MM.1S (cell line): ENCODE data around the gene RREB1.

Experiments
- DNase-seq: peaks from one replicate; pipeline ENCODE4 v3.0.0-alpha.2; 2015
- H2AFZ ChIP-seq: fragments of 300-600 bp; sonication (generic); 2 replicates; pipeline ENCODE4 v1.6.0; 2016; ENCODE audit warnings: antibody characterized with exemption, low read length
- H3F3A ChIP-seq: fragments of 300-600 bp; sonication (generic); 2 replicates; pipeline ENCODE4 v1.6.1; 2016; ENCODE audit warnings: mild to moderate bottlenecking, antibody characterized with exemption, low read length, moderate library complexity, mixed read lengths; ENCODE audit not compliant: insufficient read depth
- H3K27ac ChIP-seq: fragments of 300-600 bp; sonication (generic); 2 replicates; pipeline ENCODE4 v1.5.1; 2016; ENCODE audit warnings: mild to moderate bottlenecking, low read length
- H3K27me3 ChIP-seq: fragments of 300-600 bp; sonication (generic); replicated peaks from 2 replicates; pipeline ENCODE4 v1.6.0; 2016; ENCODE audit warnings: low read length; ENCODE audit not compliant: insufficient read depth
- H3K36me3 ChIP-seq: fragments of 300-600 bp; sonication (generic); replicated peaks from 2 replicates; pipeline ENCODE4 v1.6.1; 2016; ENCODE audit warnings: mild to moderate bottlenecking, low read length, mixed read lengths; ENCODE audit not compliant: insufficient read depth
- H3K4me1 ChIP-seq: fragments of 300-600 bp; sonication (generic); 2 replicates; pipeline ENCODE4 v1.6.1; 2016; ENCODE audit warnings: low read length, mixed read lengths
- H3K4me2 ChIP-seq: fragments of 300-600 bp; sonication (generic); 2 replicates; pipeline ENCODE4 v1.6.0; 2016; ENCODE audit warnings: low read depth, low read length
- H3K4me3 ChIP-seq: fragments of 300-600 bp; sonication (generic); 2 replicates; pipeline ENCODE4 v1.5.1; 2016; ENCODE audit warnings: low read length, mixed read lengths
- H3K79me2 ChIP-seq: fragments of 300-600 bp; sonication (generic); 2 replicates; pipeline ENCODE4 v1.6.1; 2016; ENCODE audit warnings: mixed run types, low read length, mixed read lengths
- H3K9ac ChIP-seq: fragments of 300-600 bp; sonication (generic); 2 replicates; pipeline ENCODE4 v1.6.1; 2016; ENCODE audit warnings: low read length, mixed read lengths
- H3K9me2 ChIP-seq: fragments of 300-600 bp; sonication (generic); replicated peaks from 2 replicates; pipeline ENCODE4 v1.6.1; 2016; ENCODE audit warnings: mild to moderate bottlenecking, low read length, mixed read lengths; ENCODE audit not compliant: insufficient read depth
- H3K9me3 ChIP-seq: fragments of 300-600 bp; sonication (generic); replicated peaks from 2 replicates; pipeline ENCODE4 v1.6.1; 2016; ENCODE audit warnings: mild to moderate bottlenecking, low read length, mixed read lengths; ENCODE audit not compliant: insufficient read depth
- H4K20me1 ChIP-seq: fragments of 300-600 bp; sonication (generic); 2 replicates; pipeline ENCODE4 v1.6.1; 2016; ENCODE audit warnings: mild to moderate bottlenecking, low read length, moderate library complexity, mixed read lengths; ENCODE audit not compliant: insufficient read depth
- CTCF ChIP-seq: fragments of 300-600 bp; sonication (generic); IDR thresholded peaks from 2 replicates; pipeline ENCODE4 v1.5.1; 2016; ENCODE audit warnings: antibody characterized with exemption, low read length, mixed read lengths
- EZH2 ChIP-seq: fragments of 300-600 bp; sonication (generic); optimal IDR thresholded peaks from 2 replicates; pipeline ENCODE3; 2017; ENCODE audit warnings: low read depth, mild to moderate bottlenecking, antibody characterized with exemption, low read length, mixed read lengths
- EZH2phosphoT487 ChIP-seq: fragments of 300-600 bp; sonication (generic); IDR thresholded peaks from 2 replicates; pipeline ENCODE4 v1.6.1; 2018; ENCODE audit warnings: antibody characterized with exemption, low read length

The RREB1 gene

GRCh38 chr6:7215798-7216231 is 108.1 kb downstream of the RREB1 start:
- H3K4me3 ChIP-seq: no peak overlapping the region
- H3K27me3 ChIP-seq: no peaks in the 10 kb centered on the region
- no peak for DNase-seq
- TF ChIP-seq CTCF (no peak), EZH2 (no peak), EZH2phosphoT487 (no peak)
- no peaks in the 10 kb centered on the region for H4K20me1 ChIP-seq
- 0 out of 2 replicates have a peak, but pooled peaks cover 2% of the 10 kb centered on the region for H3K4me1 ChIP-seq
- no peak overlapping the region for H2AFZ ChIP-seq
- H3F3A ChIP-seq: no peaks in the 10 kb centered on the region
- no peaks in the 10 kb centered on the region for H3K9me2 ChIP-seq
- H3K4me2 ChIP-seq: no peak overlapping the region
- H3K36me3 ChIP-seq: no peaks in the 10 kb centered on the region
- no peaks in the 10 kb centered on the region for H3K9me3 ChIP-seq
- H3K27ac ChIP-seq: no peak overlapping the region
- no peak overlapping the region for H3K9ac ChIP-seq
- no peaks in the 10 kb centered on the region for H3K79me2 ChIP-seq

DNA sequence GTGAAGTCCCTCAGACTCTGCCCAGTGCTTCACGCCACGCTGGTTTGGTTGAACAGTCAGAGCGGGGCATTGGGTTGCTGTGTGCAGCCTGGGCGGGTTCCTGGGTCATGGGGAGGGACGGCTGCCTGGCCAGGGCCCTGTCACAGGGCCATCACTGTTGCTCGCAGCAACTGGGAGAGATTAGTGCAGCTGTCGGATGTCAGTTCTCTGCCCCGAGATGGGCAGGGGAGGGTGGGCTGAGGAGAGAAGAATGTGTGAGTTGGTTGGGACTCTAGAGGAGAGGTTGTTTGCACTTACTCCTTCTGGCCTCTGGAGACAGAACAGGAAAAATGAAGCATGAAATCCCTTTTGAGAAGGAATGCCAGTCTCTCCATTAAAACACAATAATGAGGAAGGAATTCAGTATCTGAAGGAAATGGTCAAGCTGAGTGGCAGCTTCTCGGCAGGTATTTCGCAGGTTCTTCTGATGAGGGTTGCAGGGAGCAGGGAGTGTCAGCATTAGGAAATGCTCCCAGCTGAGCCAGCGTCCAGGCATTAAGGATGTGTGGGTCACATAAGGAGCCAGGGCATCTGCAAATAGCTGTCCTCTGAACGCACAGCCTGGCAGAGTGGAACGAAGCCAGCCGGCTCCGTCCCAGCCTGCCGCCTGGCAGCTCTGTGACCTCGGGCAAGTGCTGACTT is 109.3 kb downstream of the RREB1 start:
- H4K20me1 ChIP-seq: no peaks in the 10 kb centered on the region
- H3K4me3 ChIP-seq: no peak overlapping the region
- H3K27me3 ChIP-seq: no peaks in the 10 kb centered on the region
- H3K79me2 ChIP-seq: no peaks in the 10 kb centered on the region
- H2AFZ ChIP-seq: no peak overlapping the region
- H3K4me2 ChIP-seq: no peak overlapping the region
- H3F3A ChIP-seq: no peaks in the 10 kb centered on the region
- H3K27ac ChIP-seq: no peak overlapping the region
- H3K9me3 ChIP-seq: no peaks in the 10 kb centered on the region
- H3K4me1 ChIP-seq: 0 out of 2 replicates have a peak, but pooled peaks cover 2% of the 10 kb centered on the region
- TF ChIP-seq CTCF (no peak), EZH2 (no peak), EZH2phosphoT487 (no peak)
- no peaks in the 10 kb centered on the region for H3K9me2 ChIP-seq
- H3K9ac ChIP-seq: no peak overlapping the region
- no peaks in the 10 kb centered on the region for H3K36me3 ChIP-seq
- DNase-seq: no peak

GRCh38 chr6:7218406-7218988 is 110.7 kb downstream of the RREB1 start:
- no peak overlapping the region for H3K27ac ChIP-seq
- H3K36me3 ChIP-seq: no peaks in the 10 kb centered on the region
- H2AFZ ChIP-seq: no peak overlapping the region
- no peaks in the 10 kb centered on the region for H3F3A ChIP-seq
- no peaks in the 10 kb centered on the region for H4K20me1 ChIP-seq
- H3K4me3 ChIP-seq: no peak overlapping the region
- no peaks in the 10 kb centered on the region for H3K9me3 ChIP-seq
- no peaks in the 10 kb centered on the region for H3K9me2 ChIP-seq
- 0 out of 2 replicates have a peak, but pooled peaks cover 2% of the 10 kb centered on the region for H3K4me1 ChIP-seq
- H3K79me2 ChIP-seq: no peaks in the 10 kb centered on the region
- DNase-seq: no peak
- no peak overlapping the region for H3K9ac ChIP-seq
- no peak for TF ChIP-seq EZH2phosphoT487
- no peak for TF ChIP-seq CTCF
- no peak for TF ChIP-seq EZH2
- no peaks in the 10 kb centered on the region for H3K27me3 ChIP-seq
- no peak overlapping the region for H3K4me2 ChIP-seq
